Lung (tissue), 12 donors: Measurements from ENCODE around the gene PCDHB13. TPM values are rescaled to one million over a fixed set of nuclear protein-coding genes. Genes with fewer than 3 reads are reported as not detected.
"Not testable (repeated sequence)": the region's sequence is repeated elsewhere in the genome, so short reads cannot be mapped to it uniquely, and the experiment has no call there.

Experiments
- ATAC-seq: fragments of 200-7000 bp; cut with Tn5 transposase; one replicate; pipeline ENCODE4 v1.9.1; 2020; ENCODE audit warnings: moderate number of reproducible peaks; ENCODE audit not compliant: insufficient read depth, low FRiP score
- DNase-seq, 3 donors: peaks; one replicate each; pipeline ENCODE4 v3.0.0-alpha.2; 2013 to 2017
- H3K27ac ChIP-seq, 2 donors: one replicate each; pipeline ENCODE4 v1.5.1; 2013; ENCODE audit warnings: mild to moderate bottlenecking in 2 of 2, moderate library complexity in 2 of 2, control low read depth in 1 of 2, inconsistent platforms in 1 of 2, low read depth in 1 of 2, low read length in 1 of 2
- H3K27me3 ChIP-seq, 3 donors: one replicate each; pipeline ENCODE4 v1.5.1; 2013; ENCODE audit warnings: low read length in 2 of 3; ENCODE audit not compliant: control insufficient read depth in 3 of 3, insufficient read depth in 3 of 3
- H3K36me3 ChIP-seq, 4 donors: one replicate each; pipeline ENCODE4 v1.5.1; 2013; ENCODE audit warnings: low read length in 4 of 4, mild to moderate bottlenecking in 1 of 4, moderate library complexity in 1 of 4; ENCODE audit not compliant: control insufficient read depth in 4 of 4, insufficient read depth in 4 of 4
- H3K4me1 ChIP-seq, 5 donors: one replicate each; pipeline ENCODE4 v1.5.1; 2013; ENCODE audit warnings: low read length in 5 of 5, mild to moderate bottlenecking in 2 of 5, moderate library complexity in 1 of 5; ENCODE audit not compliant: control insufficient read depth in 5 of 5, insufficient read depth in 5 of 5
- H3K4me3 ChIP-seq: one replicate; pipeline ENCODE4 v1.5.1; 2013; ENCODE audit warnings: mild to moderate bottlenecking, control low read depth, moderate library complexity
- H3K9ac ChIP-seq, 2 donors: one replicate each; pipeline ENCODE4 v1.5.1; 2013; ENCODE audit warnings: low read length in 2 of 2, control low read depth in 1 of 2; ENCODE audit not compliant: insufficient read depth in 1 of 2
- H3K9me3 ChIP-seq, 4 donors: one replicate each; pipeline ENCODE4 v1.5.1; 2013; ENCODE audit warnings: low read length in 3 of 4, mild to moderate bottlenecking in 1 of 4, moderate library complexity in 1 of 4; ENCODE audit not compliant: control insufficient read depth in 4 of 4, insufficient read depth in 3 of 4
- WGBS, 2 donors: extraction: QIAGEN DNeasy Blood & Tissue Kit; methylation state at CpG; one replicate each; pipeline ENCODE4 v1.1.7; 2013; 5-methylcytosine and 5-hydroxymethylcytosine counted together
- polyA plus RNA-seq, 2 donors: library from polyadenylated mRNA; stranded (reverse); fragments of 200-250 nt; gene quantifications; one replicate each; pipeline ENCODE4 v1.2.1, GENCODE V29; 2013
- total RNA-seq, 2 donors: library from RNA; depleted of rRNA in 1 of 2; stranded (reverse); fragments of >200 nt in 1 of 2; gene quantifications; one replicate each; pipeline ENCODE4 v1.2.1, GENCODE V29; 2014 to 2021
- TF ChIP-seq, protein P1 (sequence below): IDR thresholded peaks from 2 replicates; pipeline ENCODE4 v1.5.1; 2012; ENCODE audit warnings: mild to moderate bottlenecking; ENCODE audit errors: control extremely low read depth, extremely low read depth
- donor health status: control.
- donor health status: control.
- donor health status: Bipolar disorder and iron deficiency.
- donor health status: healthy.
- donor health status: DM: yes; HTN: yes; CAD: no.

PCDHB13 gene
- total and polyA plus RNA-seq, 4 donors = 0.58 to 7.7 (median 2.0) TPM

- peak within 1 kb of the TSS; percentile 13 for H3K4me3 ChIP-seq
- H3K27me3 ChIP-seq = peaks cover 0 to 4% (median 3%) of the 10 kb centered on the region in 3 donors
- TF ChIP-seq, protein P1, sequence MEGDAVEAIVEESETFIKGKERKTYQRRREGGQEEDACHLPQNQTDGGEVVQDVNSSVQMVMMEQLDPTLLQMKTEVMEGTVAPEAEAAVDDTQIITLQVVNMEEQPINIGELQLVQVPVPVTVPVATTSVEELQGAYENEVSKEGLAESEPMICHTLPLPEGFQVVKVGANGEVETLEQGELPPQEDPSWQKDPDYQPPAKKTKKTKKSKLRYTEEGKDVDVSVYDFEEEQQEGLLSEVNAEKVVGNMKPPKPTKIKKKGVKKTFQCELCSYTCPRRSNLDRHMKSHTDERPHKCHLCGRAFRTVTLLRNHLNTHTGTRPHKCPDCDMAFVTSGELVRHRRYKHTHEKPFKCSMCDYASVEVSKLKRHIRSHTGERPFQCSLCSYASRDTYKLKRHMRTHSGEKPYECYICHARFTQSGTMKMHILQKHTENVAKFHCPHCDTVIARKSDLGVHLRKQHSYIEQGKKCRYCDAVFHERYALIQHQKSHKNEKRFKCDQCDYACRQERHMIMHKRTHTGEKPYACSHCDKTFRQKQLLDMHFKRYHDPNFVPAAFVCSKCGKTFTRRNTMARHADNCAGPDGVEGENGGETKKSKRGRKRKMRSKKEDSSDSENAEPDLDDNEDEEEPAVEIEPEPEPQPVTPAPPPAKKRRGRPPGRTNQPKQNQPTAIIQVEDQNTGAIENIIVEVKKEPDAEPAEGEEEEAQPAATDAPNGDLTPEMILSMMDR = no peak
- peaks cover 0 to 1% (median 0%) of the 10 kb centered on the region in 5 donors for H3K4me1 ChIP-seq
- 14 to 17% methylated on average over 13 of the region's 13 CpGs for WGBS, 2 donors
- peaks cover 0 to 3% (median 0%) of the 10 kb centered on the region in 4 donors for H3K36me3 ChIP-seq
- DNase-seq = peak; percentile 63 to 78 (median 65)
- ATAC-seq = peak; percentile 47
- peak within 1 kb of the TSS in 1 of 2 donors; percentile 78 for H3K9ac ChIP-seq
- peaks cover 9 to 39% (median 17%) of the 10 kb centered on the region in 4 donors for H3K9me3 ChIP-seq
- no peak within 1 kb of the TSS for H3K27ac ChIP-seq
Measured at GRCh38 chr5:141182248-141182647, 31.5 kb upstream of the PCDHB13 start, which contains the start of gene PCDHB16. Gene PCDHB16 (plus strand): TSS chr5:141182387. CDS start chr5:141182560, 173 bp downstream.

DNA sequence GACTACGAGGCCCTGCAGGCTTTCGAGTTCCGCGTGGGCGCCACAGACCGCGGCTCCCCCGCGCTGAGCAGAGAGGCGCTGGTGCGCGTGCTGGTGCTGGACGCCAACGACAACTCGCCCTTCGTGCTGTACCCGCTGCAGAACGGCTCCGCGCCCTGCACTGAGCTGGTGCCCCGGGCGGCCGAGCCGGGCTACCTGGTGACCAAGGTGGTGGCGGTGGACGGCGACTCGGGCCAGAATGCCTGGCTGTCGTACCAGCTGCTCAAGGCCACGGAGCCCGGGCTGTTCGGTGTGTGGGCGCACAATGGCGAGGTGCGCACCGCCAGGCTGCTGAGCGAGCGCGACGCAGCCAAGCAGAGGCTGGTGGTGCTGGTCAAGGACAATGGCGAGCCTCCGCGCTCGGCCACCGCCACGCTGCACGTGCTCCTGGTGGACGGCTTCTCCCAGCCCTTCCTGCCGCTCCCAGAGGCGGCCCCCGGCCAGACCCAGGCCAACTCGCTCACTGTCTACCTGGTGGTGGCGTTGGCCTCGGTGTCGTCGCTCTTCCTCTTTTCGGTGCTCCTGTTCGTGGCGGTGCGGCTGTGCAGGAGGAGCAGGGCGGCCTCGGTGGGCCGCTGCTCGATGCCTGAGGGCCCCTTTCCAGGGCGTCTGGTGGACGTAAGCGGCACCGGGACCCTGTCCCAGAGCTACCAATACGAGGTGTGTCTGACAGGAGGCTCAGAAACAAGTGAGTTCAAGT is 29.4 kb upstream of the PCDHB13 start:
- DNase-seq = not testable (repeated sequence)
- 29 to 39% methylated on average over 31 to 56 of the region's 69 CpGs for WGBS, 2 donors
- peaks cover 5 to 36% (median 14%) of the 10 kb centered on the region in 4 donors for H3K9me3 ChIP-seq

GRCh38 chr5:141186897-141187512 is 26.7 kb upstream of the PCDHB13 start, which contains the start of gene PCDHB9:
Gene PCDHB9 (plus strand): TSS chr5:141187161. CDS start chr5:141187319, 158 bp downstream.
- ATAC-seq (no peak), DNase-seq (peak in 2 of 3 donors; percentile 34 to 50)
- H3K4me3 ChIP-seq = no peak within 1 kb of the TSS
- H3K36me3 ChIP-seq = peaks cover 0 to 3% (median 0%) of the 10 kb centered on the region in 4 donors
- H3K4me1 ChIP-seq = peaks cover 0 to 1% (median 0%) of the 10 kb centered on the region in 5 donors
- WGBS, 2 donors = 16% methylated on average over 9 of the region's 9 CpGs
- TF ChIP-seq, protein P1 = no peak
- no peaks in the 10 kb centered on the region for H3K27me3 ChIP-seq
- H3K27ac ChIP-seq = no peak within 1 kb of the TSS
- no peak within 1 kb of the TSS for H3K9ac ChIP-seq
- peaks cover 5 to 31% (median 16%) of the 10 kb centered on the region in 4 donors for H3K9me3 ChIP-seq

More for the DNA sequence above, 29.4 kb upstream of the PCDHB13 start:
- H3K4me1 ChIP-seq, H3K27ac ChIP-seq, ATAC-seq, H3K4me3 ChIP-seq, H3K9ac ChIP-seq, H3K36me3 ChIP-seq, H3K27me3 ChIP-seq: not testable (repeated sequence)

DNA sequence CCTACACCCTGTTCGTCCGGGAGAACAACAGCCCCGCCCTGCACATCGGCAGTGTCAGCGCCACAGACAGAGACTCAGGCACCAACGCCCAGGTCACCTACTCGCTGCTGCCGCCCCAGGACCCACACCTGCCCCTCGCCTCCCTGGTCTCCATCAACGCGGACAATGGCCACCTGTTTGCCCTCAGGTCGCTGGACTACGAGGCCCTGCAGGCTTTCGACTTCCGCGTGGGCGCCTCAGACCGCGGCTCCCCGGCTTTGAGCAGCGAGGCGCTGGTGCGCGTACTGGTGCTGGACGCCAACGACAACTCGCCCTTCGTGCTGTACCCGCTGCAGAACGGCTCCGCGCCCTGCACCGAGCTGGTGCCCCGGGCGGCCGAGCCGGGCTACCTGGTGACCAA is 25.0 kb upstream of the PCDHB13 start:
- H3K9ac ChIP-seq, H3K36me3 ChIP-seq, ATAC-seq, H3K4me3 ChIP-seq, DNase-seq, H3K4me1 ChIP-seq, H3K27ac ChIP-seq, H3K27me3 ChIP-seq: not testable (repeated sequence)
- peaks cover 5 to 24% (median 10%) of the 10 kb centered on the region in 4 donors for H3K9me3 ChIP-seq
- WGBS, 2 donors = 32 to 38% methylated on average over 20 to 32 of the region's 37 CpGs

- 27 to 33% methylated on average over 14 to 32 of the region's 35 CpGs for WGBS, 2 donors
- H3K9me3 ChIP-seq = peaks cover 5 to 23% (median 10%) of the 10 kb centered on the region in 4 donors
Measured at GRCh38 chr5:141189131-141189530, 24.6 kb upstream of the PCDHB13 start.

More at GRCh38 chr5:141189131-141189530, 24.6 kb upstream of the PCDHB13 start:
- H3K27me3 ChIP-seq, H3K27ac ChIP-seq, DNase-seq, H3K36me3 ChIP-seq, ATAC-seq, H3K4me1 ChIP-seq, H3K9ac ChIP-seq, H3K4me3 ChIP-seq: not testable (repeated sequence)
